ENCODE results near the gene RAB40C. TPM values are rescaled to one million over a fixed set of nuclear protein-coding genes. Genes with fewer than 3 reads are reported as not detected.

RAB40C gene
- total and polyA plus RNA-seq, 2 donors (not counting 1 experiment from before 2014, with no cell fraction given) = 12.7 to 26.9 TPM

DNA sequence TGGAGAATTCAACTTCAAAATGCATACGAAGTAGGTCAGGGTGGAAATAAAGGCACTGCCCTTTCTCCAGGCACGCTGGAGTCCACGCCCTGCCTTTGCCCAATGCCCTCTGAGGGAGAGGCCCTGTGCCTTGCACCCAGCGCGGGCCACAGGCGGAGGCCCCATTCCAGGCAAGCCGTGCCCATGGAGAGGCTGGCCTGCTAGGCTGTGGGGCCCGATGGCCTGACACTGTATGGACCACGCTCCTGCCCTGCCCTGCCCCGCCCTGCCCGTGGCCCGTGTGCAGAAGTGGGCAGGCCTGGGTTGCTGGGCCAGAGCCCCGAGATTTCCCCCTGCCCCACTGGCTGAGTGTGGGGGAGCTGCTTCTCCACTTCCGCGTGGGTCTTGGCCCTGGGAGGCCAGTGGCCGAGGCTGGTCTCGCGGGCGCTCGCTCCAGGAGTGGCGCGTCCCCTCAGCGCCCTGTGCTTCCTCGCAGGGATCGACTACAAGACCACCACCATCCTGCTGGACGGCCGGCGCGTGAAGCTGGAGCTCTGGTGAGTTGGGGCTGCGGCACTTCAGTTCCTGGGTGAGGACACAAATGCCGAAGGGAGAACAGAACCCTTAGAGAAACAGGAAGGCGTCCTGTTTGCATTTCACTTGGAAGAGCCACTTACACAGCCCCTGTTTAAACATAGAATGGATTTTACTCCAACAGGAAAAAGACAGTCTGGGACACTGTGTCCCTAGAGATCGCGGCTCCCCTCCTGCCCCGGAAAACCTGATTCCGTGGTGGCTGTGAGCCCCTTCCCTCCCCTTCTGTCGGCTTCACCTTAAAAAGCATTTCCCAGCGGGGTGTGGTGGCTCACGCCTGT, 27.1 kb downstream of the RAB40C start:
- TF ChIP-seq, protein P1, sequence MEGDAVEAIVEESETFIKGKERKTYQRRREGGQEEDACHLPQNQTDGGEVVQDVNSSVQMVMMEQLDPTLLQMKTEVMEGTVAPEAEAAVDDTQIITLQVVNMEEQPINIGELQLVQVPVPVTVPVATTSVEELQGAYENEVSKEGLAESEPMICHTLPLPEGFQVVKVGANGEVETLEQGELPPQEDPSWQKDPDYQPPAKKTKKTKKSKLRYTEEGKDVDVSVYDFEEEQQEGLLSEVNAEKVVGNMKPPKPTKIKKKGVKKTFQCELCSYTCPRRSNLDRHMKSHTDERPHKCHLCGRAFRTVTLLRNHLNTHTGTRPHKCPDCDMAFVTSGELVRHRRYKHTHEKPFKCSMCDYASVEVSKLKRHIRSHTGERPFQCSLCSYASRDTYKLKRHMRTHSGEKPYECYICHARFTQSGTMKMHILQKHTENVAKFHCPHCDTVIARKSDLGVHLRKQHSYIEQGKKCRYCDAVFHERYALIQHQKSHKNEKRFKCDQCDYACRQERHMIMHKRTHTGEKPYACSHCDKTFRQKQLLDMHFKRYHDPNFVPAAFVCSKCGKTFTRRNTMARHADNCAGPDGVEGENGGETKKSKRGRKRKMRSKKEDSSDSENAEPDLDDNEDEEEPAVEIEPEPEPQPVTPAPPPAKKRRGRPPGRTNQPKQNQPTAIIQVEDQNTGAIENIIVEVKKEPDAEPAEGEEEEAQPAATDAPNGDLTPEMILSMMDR (IDR thresholded peaks at IDR 0.05) = no peak
- no peak for TF ChIP-seq EZH2 (IDR thresholded peaks at IDR 0.05; ENCODE audit: borderline replicate concordance, insufficient read depth, low read depth, low read length, poor library complexity, severe bottlenecking)
- Histone ChIP-seq H3K36me3 (replicated peaks in 1 of 2; ENCODE audit: control extremely low read depth in 1 of 2, control insufficient read depth in 1 of 2, extremely low read depth in 1 of 2, insufficient read depth in 2 of 2, low read length in 1 of 2) (no peaks in the 10 kb centered on the region), H3K9me3 (ENCODE audit: control extremely low read depth in 1 of 3, control insufficient read depth in 2 of 3, insufficient read depth in 1 of 3, low read length in 2 of 3) (no peaks in the 10 kb centered on the region), H3K27ac (ENCODE audit: low read length in 2 of 2) (no peak overlapping the region), H2AFZ (ENCODE audit: insufficient read depth, low read depth, low read length, poor library complexity, severe bottlenecking) (no peak overlapping the region), H3K4me3 (ENCODE audit: control extremely low read depth in 1 of 5, extremely low read depth in 1 of 5, insufficient read depth in 1 of 5, low read depth in 2 of 5, low read length in 4 of 5) (no peak overlapping the region), H3K9ac (ENCODE audit: low read length) (no peak overlapping the region), H3K79me2 (ENCODE audit: control insufficient read depth, insufficient read depth, low read length) (peaks cover 21% of the 10 kb centered on the region), H3K4me1 (ENCODE audit: control insufficient read depth in 2 of 2, insufficient read depth in 2 of 2, low read length in 2 of 2) (peaks cover 0 to 3% of the 10 kb centered on the region in 2 donors), H3K27me3 (replicated peaks in 1 of 4; ENCODE audit: control extremely low read depth in 1 of 4, control insufficient read depth in 3 of 4, insufficient read depth in 4 of 4, low read length in 3 of 4) (no peaks in the 10 kb centered on the region), H4K20me1 (ENCODE audit: control insufficient read depth, insufficient read depth, low read length, poor library complexity, severe bottlenecking) (peaks cover 15% of the 10 kb centered on the region), H3K4me2 (replicated peaks; ENCODE audit: low read depth, low read length, poor library complexity, severe bottlenecking) (no peak overlapping the region)
- ChIA-PET POLR2A (interaction anchor here (0.7 kb wide), 1 partner anchor 25 kb away, joined by 4 read pairs; no protein-coding TSS in a partner anchor), CTCF (no interaction called here)
- ATAC-seq (ENCODE audit: low read depth) = no peak
- Mint-ChIP-seq H3K9me3 (ENCODE audit: insufficient read depth) (no peaks in the 10 kb centered on the region), H3K27me3 (no peaks in the 10 kb centered on the region), H3K27ac (no peak overlapping the region), H3K4me1 (peaks cover 9% of the 10 kb centered on the region), H3K4me3 (no peak overlapping the region)
- intact Hi-C loops (cut with micrococcal nuclease) = no loop called here
- DNase-seq = no peak
- 97% methylated on average over 39 of the region's 39 CpGs for WGBS (ENCODE audit: insufficient coverage)

DNA sequence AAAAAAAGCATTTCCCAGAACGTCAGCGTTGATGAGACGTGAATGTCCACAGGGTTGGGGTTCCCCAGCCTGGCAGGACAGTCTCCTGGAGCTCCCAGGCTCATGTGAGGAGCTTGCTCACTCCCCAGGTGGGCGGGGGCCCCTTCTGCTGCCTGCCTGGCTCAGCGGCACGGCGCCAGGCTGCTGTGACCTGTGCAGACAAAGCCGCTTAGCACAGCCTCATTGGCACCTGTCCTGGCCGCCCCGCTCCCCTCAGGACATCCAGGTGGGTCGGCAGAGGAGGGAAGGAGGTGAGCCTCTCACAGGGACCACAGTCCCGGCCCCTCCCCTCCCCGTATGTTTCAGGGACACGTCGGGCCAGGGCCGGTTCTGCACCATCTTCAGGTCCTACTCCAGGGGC, 28.0 kb downstream of the RAB40C start:
- no peak overlapping the region for H3K4me3 Mint-ChIP-seq
- DNase-seq = no peak
- no peaks in the 10 kb centered on the region for H3K27me3 ChIP-seq (replicated peaks in 1 of 4; ENCODE audit: control extremely low read depth in 1 of 4, control insufficient read depth in 3 of 4, insufficient read depth in 4 of 4, low read length in 3 of 4)
- no peak overlapping the region for H3K27ac Mint-ChIP-seq
- ChIA-PET CTCF (no interaction called here), POLR2A (no interaction called here)
- H2AFZ ChIP-seq (ENCODE audit: insufficient read depth, low read depth, low read length, poor library complexity, severe bottlenecking) = no peak overlapping the region
- peaks cover 15% of the 10 kb centered on the region for H4K20me1 ChIP-seq (ENCODE audit: control insufficient read depth, insufficient read depth, low read length, poor library complexity, severe bottlenecking)
- no peaks in the 10 kb centered on the region for H3K9me3 Mint-ChIP-seq (ENCODE audit: insufficient read depth)
- no peak overlapping the region for H3K4me2 ChIP-seq (replicated peaks; ENCODE audit: low read depth, low read length, poor library complexity, severe bottlenecking)
- no peak for TF ChIP-seq EZH2 (IDR thresholded peaks at IDR 0.05; ENCODE audit: borderline replicate concordance, insufficient read depth, low read depth, low read length, poor library complexity, severe bottlenecking)
- TF ChIP-seq, protein P1 (IDR thresholded peaks at IDR 0.05) = no peak
- no peak overlapping the region for H3K9ac ChIP-seq (ENCODE audit: low read length)
- intact Hi-C loops (cut with micrococcal nuclease) = no loop called here
- no peak overlapping the region for H3K27ac ChIP-seq (ENCODE audit: low read length in 2 of 2)
- H3K27me3 Mint-ChIP-seq = no peaks in the 10 kb centered on the region
- H3K9me3 ChIP-seq (ENCODE audit: control extremely low read depth in 1 of 3, control insufficient read depth in 2 of 3, insufficient read depth in 1 of 3, low read length in 2 of 3) = no peaks in the 10 kb centered on the region
- peaks cover 21% of the 10 kb centered on the region for H3K79me2 ChIP-seq (ENCODE audit: control insufficient read depth, insufficient read depth, low read length)
- ATAC-seq (ENCODE audit: low read depth) = no peak
- WGBS (ENCODE audit: insufficient coverage) = 94% methylated on average over 13 of the region's 16 CpGs
- peaks cover 9% of the 10 kb centered on the region for H3K4me1 Mint-ChIP-seq
- H3K4me1 ChIP-seq (ENCODE audit: control insufficient read depth in 2 of 2, insufficient read depth in 2 of 2, low read length in 2 of 2) = peaks cover 0 to 3% of the 10 kb centered on the region in 2 donors
- H3K36me3 ChIP-seq (replicated peaks in 1 of 2; ENCODE audit: control extremely low read depth in 1 of 2, control insufficient read depth in 1 of 2, extremely low read depth in 1 of 2, insufficient read depth in 2 of 2, low read length in 1 of 2) = no peaks in the 10 kb centered on the region
- no peak overlapping the region for H3K4me3 ChIP-seq (ENCODE audit: control extremely low read depth in 1 of 5, extremely low read depth in 1 of 5, insufficient read depth in 1 of 5, low read depth in 2 of 5, low read length in 4 of 5)

All from B cell (primary cell).